Measurements from ENCODE around the gene PTPRN2. TPM values are rescaled to one million over a fixed set of nuclear protein-coding genes. Genes with fewer than 3 reads are reported as not detected.

The PTPRN2 gene
- polyA plus RNA-seq, 1 of the 3 experiments (the other 2 are of a cell fraction): 4.0 TPM

DNA sequence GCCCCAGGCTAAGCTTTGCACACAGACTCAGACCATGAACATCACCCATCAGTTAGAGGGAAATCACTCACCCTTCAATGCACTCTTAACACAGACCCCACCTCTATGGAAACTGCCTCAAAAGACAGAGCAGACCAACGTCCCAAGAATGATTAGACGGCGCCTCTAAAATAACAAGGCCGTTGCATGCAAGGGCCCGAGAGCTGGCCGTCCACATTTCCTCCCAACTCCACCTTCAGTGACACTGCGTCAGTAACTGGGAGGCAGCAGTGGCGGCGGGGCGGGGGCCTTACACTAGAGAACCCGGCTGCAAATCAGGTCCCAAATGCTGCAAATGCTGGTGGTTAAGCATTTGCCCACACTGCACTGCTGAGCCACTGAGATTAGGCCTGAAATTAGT is 115.0 kb downstream of the PTPRN2 start:
- Histone ChIP-seq H3K4me1 (ENCODE audit: control insufficient read depth in 1 of 2, insufficient read depth in 2 of 2, low read depth in 1 of 2, low read length in 1 of 2) (peaks cover 0 to 9% of the 10 kb centered on the region in 2 experiments; a peak in 1 of 4 replicates), H3K9me2 (no peaks in the 10 kb centered on the region), H3K27ac (ENCODE audit: low read depth in 2 of 2, low read length in 1 of 2) (no peak overlapping the region), H3F3A (replicated peaks; ENCODE audit: insufficient read depth) (no peaks in the 10 kb centered on the region), H3K4me2 (no peak overlapping the region), H4K20me1 (ENCODE audit: insufficient read depth) (no peaks in the 10 kb centered on the region), H3K4me3 (ENCODE audit: low read depth in 2 of 2, low read length in 1 of 2) (no peak overlapping the region), H3K27me3 (ENCODE audit: insufficient read depth) (no peaks in the 10 kb centered on the region), H3K9me3 (peaks cover 6% of the 10 kb centered on the region; the same call in 1 of the 2 replicates), H3K9ac (no peak overlapping the region), H2AFZ (ENCODE audit: low read depth) (no peak overlapping the region), H3K36me3 (replicated peaks in 1 of 2; ENCODE audit: control insufficient read depth in 1 of 2, insufficient read depth in 2 of 2, low read length in 1 of 2) (no peaks in the 10 kb centered on the region), H3K79me2 (ENCODE audit: insufficient read depth) (no peaks in the 10 kb centered on the region)
- ChIA-PET POLR2A (no interaction called here), CTCF (interaction anchor here (0.8 to 1.2 kb wide), 5 partner anchors 20 to 504 kb away, joined by 3 read pairs; no protein-coding TSS in a partner anchor)
- 60% methylated on average over 11 of the region's 11 CpGs for WGBS (ENCODE audit: low lambda C conversion rate)
- TF ChIP-seq CTCF (IDR thresholded peaks at IDR 0.05) (no peak), TEAD4 (IDR thresholded peaks at IDR 0.05; ENCODE audit: borderline replicate concordance, insufficient read depth) (no peak), RXRA (IDR thresholded peaks at IDR 0.05; ENCODE audit: borderline replicate concordance, low read depth) (no peak)
- TF ChIP-seq, protein P1, sequence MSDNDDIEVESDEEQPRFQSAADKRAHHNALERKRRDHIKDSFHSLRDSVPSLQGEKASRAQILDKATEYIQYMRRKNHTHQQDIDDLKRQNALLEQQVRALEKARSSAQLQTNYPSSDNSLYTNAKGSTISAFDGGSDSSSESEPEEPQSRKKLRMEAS (IDR thresholded peaks at IDR 0.05; ENCODE audit: low read depth): no peak
- no peak for DNase-seq

DNA sequence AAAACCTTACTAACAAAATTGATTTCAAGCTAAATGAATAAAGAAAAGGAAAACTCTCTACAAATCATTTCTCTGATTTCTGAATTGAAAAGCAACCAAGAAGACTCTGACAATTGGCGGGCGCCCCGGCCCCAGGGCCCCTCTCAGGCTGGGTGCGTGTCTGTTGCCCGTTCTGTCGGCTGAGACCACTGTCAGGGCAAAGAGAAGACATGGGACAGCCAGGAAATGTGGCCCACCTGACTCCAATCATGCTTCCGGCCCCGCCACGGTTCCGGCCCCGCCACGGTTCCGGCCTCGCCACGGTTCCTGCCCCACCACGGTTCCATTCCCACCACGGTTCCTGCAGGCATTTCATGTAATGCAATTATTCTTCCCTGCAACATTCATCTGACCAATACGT is 115.9 kb downstream of the PTPRN2 start:
- H3K4me3 ChIP-seq (ENCODE audit: low read depth in 2 of 2, low read length in 1 of 2): no peak overlapping the region
- POLR2A ChIA-PET: no interaction called here
- peaks cover 0 to 9% of the 10 kb centered on the region in 2 experiments; a peak in 1 of 4 replicates for H3K4me1 ChIP-seq (ENCODE audit: control insufficient read depth in 1 of 2, insufficient read depth in 2 of 2, low read depth in 1 of 2, low read length in 1 of 2)
- no peak overlapping the region for H3K9ac ChIP-seq
- no peak overlapping the region for H3K4me2 ChIP-seq
- no peak overlapping the region for H2AFZ ChIP-seq (ENCODE audit: low read depth)
- WGBS (ENCODE audit: low lambda C conversion rate): 63% methylated on average over 18 of the region's 18 CpGs
- no peaks in the 10 kb centered on the region for H3K9me2 ChIP-seq
- TF ChIP-seq, protein P1 (IDR thresholded peaks at IDR 0.05; ENCODE audit: low read depth): no peak
- no peak for TF ChIP-seq SMC3 (IDR thresholded peaks at IDR 0.05; ENCODE audit: low read depth, low read length)
- H3F3A ChIP-seq (replicated peaks; ENCODE audit: insufficient read depth): no peaks in the 10 kb centered on the region
- CTCF ChIA-PET: interaction anchor here (2.1 kb wide), 1 partner anchor 24 kb away, joined by 9 read pairs; no protein-coding TSS in a partner anchor
- H4K20me1 ChIP-seq (ENCODE audit: insufficient read depth): no peaks in the 10 kb centered on the region
- no peaks in the 10 kb centered on the region for H3K36me3 ChIP-seq (replicated peaks in 1 of 2; ENCODE audit: control insufficient read depth in 1 of 2, insufficient read depth in 2 of 2, low read length in 1 of 2)
- H3K27me3 ChIP-seq (ENCODE audit: insufficient read depth): no peaks in the 10 kb centered on the region
- no peak overlapping the region for H3K27ac ChIP-seq (ENCODE audit: low read depth in 2 of 2, low read length in 1 of 2)
- DNase-seq: no peak
- H3K9me3 ChIP-seq: peaks cover 6% of the 10 kb centered on the region; the same call in 1 of the 2 replicates
- no peaks in the 10 kb centered on the region for H3K79me2 ChIP-seq (ENCODE audit: insufficient read depth)

DNA sequence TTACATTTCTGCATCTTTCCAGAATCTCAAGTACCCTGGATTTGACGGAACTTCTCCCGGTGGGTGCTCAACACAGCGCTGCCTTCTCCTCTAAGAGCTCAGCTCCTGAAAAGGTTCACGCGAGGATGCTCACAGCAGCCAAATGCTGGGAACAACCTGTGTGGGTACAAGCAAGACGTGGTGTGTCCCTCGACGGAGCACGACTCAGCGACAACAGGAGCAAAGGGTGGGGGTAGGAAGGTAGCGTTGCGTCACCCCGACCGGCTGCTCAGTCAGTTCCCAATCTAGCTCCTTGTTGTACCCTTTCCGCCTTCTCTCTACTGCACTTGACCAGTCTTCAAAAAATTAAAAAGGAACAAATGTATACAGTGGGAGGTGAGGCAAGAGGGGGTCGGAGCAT is 117.3 kb downstream of the PTPRN2 start:
- ChIA-PET POLR2A (no interaction called here), CTCF (interaction anchor here (0.7 to 2.1 kb wide), 4 partner anchors 25 to 236 kb away, joined by 3 to 9 read pairs (median 3); no protein-coding TSS in a partner anchor)
- TF ChIP-seq MEF2A (IDR thresholded peaks at IDR 0.05; ENCODE audit: borderline replicate concordance, low read depth): no peak
- Histone ChIP-seq H2AFZ (ENCODE audit: low read depth) (no peak overlapping the region), H3K9ac (no peak overlapping the region), H3K4me2 (no peak overlapping the region), H3K79me2 (ENCODE audit: insufficient read depth) (no peaks in the 10 kb centered on the region), H3K27ac (ENCODE audit: low read depth in 2 of 2, low read length in 1 of 2) (no peak overlapping the region), H3F3A (replicated peaks; ENCODE audit: insufficient read depth) (no peaks in the 10 kb centered on the region), H3K4me1 (ENCODE audit: control insufficient read depth in 1 of 2, insufficient read depth in 2 of 2, low read depth in 1 of 2, low read length in 1 of 2) (peaks cover 0 to 9% of the 10 kb centered on the region in 2 experiments; a peak in 1 of 4 replicates), H3K36me3 (replicated peaks in 1 of 2; ENCODE audit: control insufficient read depth in 1 of 2, insufficient read depth in 2 of 2, low read length in 1 of 2) (no peaks in the 10 kb centered on the region), H3K4me3 (ENCODE audit: low read depth in 2 of 2, low read length in 1 of 2) (no peak overlapping the region), H3K27me3 (ENCODE audit: insufficient read depth) (no peaks in the 10 kb centered on the region), H3K9me2 (no peaks in the 10 kb centered on the region), H4K20me1 (ENCODE audit: insufficient read depth) (no peaks in the 10 kb centered on the region), H3K9me3 (peaks cover 6% of the 10 kb centered on the region)
- no peak for DNase-seq
- 80% methylated on average over 16 of the region's 16 CpGs for WGBS (ENCODE audit: low lambda C conversion rate)
